ENCODE data around the gene KRTAP2-3.
"Not testable (repeated sequence)": the region's sequence is repeated elsewhere in the genome, so short reads cannot be mapped to it uniquely, and the experiment has no call there.

Gene KRTAP2-3

GRCh38 chr17:41098481-41098880 is 38.6 kb upstream of the KRTAP2-3 start:
- no peak for TF ChIP-seq CTCF (IDR thresholded peaks at IDR 0.05; ENCODE audit: borderline replicate concordance, insufficient read depth, low read depth, low read length)
- H3K4me3 ChIP-seq (ENCODE audit: low read depth, low read length): no peak overlapping the region

- no peak for TF ChIP-seq CTCF (IDR thresholded peaks at IDR 0.05; ENCODE audit: borderline replicate concordance, insufficient read depth, low read depth, low read length)
- no peak within 1 kb of the TSS for H3K4me3 ChIP-seq (ENCODE audit: low read depth, low read length)
Measured at GRCh38 chr17:41098042-41098441, 38.1 kb upstream of the KRTAP2-3 start, which contains the start of gene KRTAP4-8. Gene KRTAP4-8, minus strand, starts transcription at chr17:41098142. Its CDS starts 58 bp downstream, at chr17:41098084.

- H3K4me3 ChIP-seq (ENCODE audit: low read depth, low read length): no peak overlapping the region
- TF ChIP-seq CTCF (IDR thresholded peaks at IDR 0.05; ENCODE audit: borderline replicate concordance, insufficient read depth, low read depth, low read length): no peak
Measured at GRCh38 chr17:41096055-41096454, 36.1 kb upstream of the KRTAP2-3 start.

- H3K4me3 ChIP-seq (ENCODE audit: low read depth, low read length): not testable (repeated sequence)
Measured at GRCh38 chr17:41088760-41089352, 28.9 kb upstream of the KRTAP2-3 start.

- not testable (repeated sequence) for H3K4me3 ChIP-seq (ENCODE audit: low read depth, low read length)
Measured at GRCh38 chr17:41084100-41084856, 24.4 kb upstream of the KRTAP2-3 start, which contains the start of gene KRTAP4-7. Gene KRTAP4-7, plus strand, starts transcription at chr17:41084150. Its CDS starts 57 bp downstream, at chr17:41084207.

- not testable (repeated sequence) for H3K4me3 ChIP-seq (ENCODE audit: low read depth, low read length)
Measured at GRCh38 chr17:41083427-41083826, 23.5 kb upstream of the KRTAP2-3 start.

- no peak for TF ChIP-seq CTCF (IDR thresholded peaks at IDR 0.05; ENCODE audit: borderline replicate concordance, insufficient read depth, low read depth, low read length)
- H3K4me3 ChIP-seq (ENCODE audit: low read depth, low read length): no peak overlapping the region
Measured at GRCh38 chr17:41082626-41083025, 22.7 kb upstream of the KRTAP2-3 start.

GRCh38 chr17:41076788-41077187 is 16.9 kb upstream of the KRTAP2-3 start:
- TF ChIP-seq CTCF (IDR thresholded peaks at IDR 0.05; ENCODE audit: borderline replicate concordance, insufficient read depth, low read depth, low read length): no peak
- H3K4me3 ChIP-seq (ENCODE audit: low read depth, low read length): no peak overlapping the region

All from GM12875 (cell line).